ENCODE measurements around the gene MAVS. TPM values are rescaled to one million over a fixed set of nuclear protein-coding genes. Genes with fewer than 3 reads are reported as not detected.

The MAVS gene
- polyA plus RNA-seq, 1 of the 3 experiments (the other 2 are of a cell fraction): 9.1 TPM

- ChIA-PET CTCF (interaction anchor here (0.8 to 6.6 kb wide), 5 partner anchors 9 to 273 kb away, joined by 3 to 61 read pairs (median 5); partner anchors contain the start of genes ADISSP, AP5S1 and CENPB), POLR2A (interaction anchor here (0.7 to 1.2 kb wide), 6 partner anchors 9 to 44 kb away, joined by 3 to 4 read pairs (median 3); partner anchors contain the start of genes ADISSP, AP5S1, CDC25B and CENPB)
- Histone ChIP-seq H3K4me1 (ENCODE audit: control insufficient read depth in 1 of 2, insufficient read depth in 2 of 2, low read depth in 1 of 2, low read length in 1 of 2) (peaks cover 26 to 37% of the 10 kb centered on the region in 2 experiments), H3F3A (replicated peaks; ENCODE audit: insufficient read depth) (peaks cover 40% of the 10 kb centered on the region), H4K20me1 (ENCODE audit: insufficient read depth) (no peaks in the 10 kb centered on the region), H3K9ac (peak overlapping the region; percentile 84), H3K36me3 (replicated peaks in 1 of 2; ENCODE audit: control insufficient read depth in 1 of 2, insufficient read depth in 2 of 2, low read length in 1 of 2) (no peaks in the 10 kb centered on the region), H3K4me2 (peak overlapping the region; percentile 81), H3K27ac (ENCODE audit: low read depth in 2 of 2, low read length in 1 of 2) (peak overlapping the region; percentile 97 to 98), H3K9me3 (no peaks in the 10 kb centered on the region), H3K79me2 (ENCODE audit: insufficient read depth) (peaks cover 20% of the 10 kb centered on the region), H2AFZ (ENCODE audit: low read depth) (no peak overlapping the region; the same call in 1 of the 2 replicates), H3K9me2 (no peaks in the 10 kb centered on the region), H3K27me3 (ENCODE audit: insufficient read depth) (no peaks in the 10 kb centered on the region), H3K4me3 (ENCODE audit: low read depth in 2 of 2, low read length in 1 of 2) (peak overlapping the region; percentile 41 to 56)
- DNase-seq: peak; percentile 93
- WGBS (ENCODE audit: low lambda C conversion rate): 7% methylated on average over 13 of the region's 20 CpGs
- TF ChIP-seq TAF1 (IDR thresholded peaks at IDR 0.05; ENCODE audit: borderline replicate concordance, low read depth, low read length) (peak; percentile 45; the same call in 1 of the 2 replicates), NFIC (IDR thresholded peaks at IDR 0.05; ENCODE audit: borderline replicate concordance) (peak; percentile 100), EP300 (IDR thresholded peaks at IDR 0.05; ENCODE audit: borderline replicate concordance in 1 of 2, low read depth in 1 of 2, low read length in 1 of 2) (peak; percentile 92 to 98), USF2 (IDR thresholded peaks at IDR 0.05; ENCODE audit: borderline replicate concordance, low read depth, low read length) (peak; percentile 34; the same call in 1 of the 2 replicates), RCOR1 (IDR thresholded peaks at IDR 0.05; ENCODE audit: low read length) (peak; percentile 64), MAX (IDR thresholded peaks at IDR 0.05; ENCODE audit: low read depth) (peak; percentile 98), RAD21 (IDR thresholded peaks at IDR 0.05; ENCODE audit: low read length) (no peak), GABPA (IDR thresholded peaks at IDR 0.05; ENCODE audit: low read depth) (0 out of 2 replicates have a peak, but pooled peaks have one; percentile 8), CHD2 (IDR thresholded peaks at IDR 0.05; ENCODE audit: low read length, partially characterized antibody) (peak; percentile 94), REST (IDR thresholded peaks at IDR 0.05; ENCODE audit: low read depth, low read length) (no peak; the same call in 1 of the 2 replicates), FOSL2 (IDR thresholded peaks at IDR 0.05; ENCODE audit: borderline replicate concordance, low read depth) (peak; percentile 96), IRF3 (IDR thresholded peaks at IDR 0.05; ENCODE audit: low read depth, low read length) (no peak), NRF1 (IDR thresholded peaks at IDR 0.05; ENCODE audit: low read depth, low read length) (no peak), RFX5 (IDR thresholded peaks at IDR 0.05; ENCODE audit: low read length) (no peak), POLR2AphosphoS5 (IDR thresholded peaks at IDR 0.05; ENCODE audit: low read depth, low read length) (peak; percentile 79; the same call in 1 of the 2 replicates), ZBTB33 (IDR thresholded peaks at IDR 0.05; ENCODE audit: borderline replicate concordance, low read depth) (peak; percentile 88; the same call in 1 of the 2 replicates), RXRA (IDR thresholded peaks at IDR 0.05; ENCODE audit: borderline replicate concordance, low read depth) (peak; percentile 92; the same call in 1 of the 2 replicates)
- TF ChIP-seq, protein P1, sequence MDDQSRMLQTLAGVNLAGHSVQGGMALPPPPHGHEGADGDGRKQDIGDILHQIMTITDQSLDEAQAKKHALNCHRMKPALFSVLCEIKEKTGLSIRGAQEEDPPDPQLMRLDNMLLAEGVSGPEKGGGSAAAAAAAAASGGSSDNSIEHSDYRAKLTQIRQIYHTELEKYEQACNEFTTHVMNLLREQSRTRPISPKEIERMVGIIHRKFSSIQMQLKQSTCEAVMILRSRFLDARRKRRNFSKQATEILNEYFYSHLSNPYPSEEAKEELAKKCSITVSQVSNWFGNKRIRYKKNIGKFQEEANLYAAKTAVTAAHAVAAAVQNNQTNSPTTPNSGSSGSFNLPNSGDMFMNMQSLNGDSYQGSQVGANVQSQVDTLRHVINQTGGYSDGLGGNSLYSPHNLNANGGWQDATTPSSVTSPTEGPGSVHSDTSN (IDR thresholded peaks at IDR 0.05): peak; percentile 77
- TF ChIP-seq, protein P2, sequence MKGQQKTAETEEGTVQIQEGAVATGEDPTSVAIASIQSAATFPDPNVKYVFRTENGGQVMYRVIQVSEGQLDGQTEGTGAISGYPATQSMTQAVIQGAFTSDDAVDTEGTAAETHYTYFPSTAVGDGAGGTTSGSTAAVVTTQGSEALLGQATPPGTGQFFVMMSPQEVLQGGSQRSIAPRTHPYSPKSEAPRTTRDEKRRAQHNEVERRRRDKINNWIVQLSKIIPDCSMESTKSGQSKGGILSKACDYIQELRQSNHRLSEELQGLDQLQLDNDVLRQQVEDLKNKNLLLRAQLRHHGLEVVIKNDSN (IDR thresholded peaks at IDR 0.05; ENCODE audit: borderline replicate concordance, low read depth): peak; percentile 76
Observed at GRCh38 chr20:3811467-3812258, 35.0 kb upstream of the MAVS start.

All from SK-N-SH (cell line).